Measurements from ENCODE around the gene FAM83F. TPM values are rescaled to one million over a fixed set of nuclear protein-coding genes. Genes with fewer than 3 reads are reported as not detected.

FAM83F gene
- total RNA-seq, 1 experiment from 2014 or later, result 21.0 TPM

DNA sequence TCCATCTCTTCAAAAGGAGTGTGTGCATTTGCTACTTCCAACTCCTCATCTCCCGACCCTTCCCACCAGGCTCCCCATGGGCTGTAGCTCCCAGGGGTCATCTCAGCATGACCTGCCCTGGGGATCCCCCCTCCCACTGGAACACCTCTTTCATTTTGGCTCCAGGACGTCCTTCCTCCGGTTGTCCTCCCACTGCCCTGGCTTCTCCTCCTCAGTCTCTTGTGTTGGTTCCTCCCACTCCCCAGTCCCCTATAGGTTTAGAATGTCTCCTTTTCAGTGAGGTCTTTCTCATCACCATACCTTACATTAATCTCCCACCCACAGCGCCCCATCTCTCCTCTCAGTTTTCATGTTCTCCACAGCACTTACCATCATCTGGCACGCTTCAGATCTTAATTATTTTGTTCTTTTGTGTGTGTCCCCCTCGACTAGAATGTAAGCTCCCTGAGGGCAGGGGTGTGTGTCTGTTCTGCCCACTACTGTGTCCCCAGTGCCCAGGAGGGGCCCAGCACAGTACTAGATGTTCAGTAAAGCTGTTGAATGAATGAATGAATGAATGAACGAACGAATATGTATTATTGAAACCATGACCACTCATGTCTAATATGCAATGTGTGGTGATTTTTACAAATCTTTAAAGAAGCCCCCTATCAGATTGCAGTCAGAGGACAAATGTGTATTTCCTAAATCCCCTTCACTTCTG, 36.6 kb upstream of the FAM83F start:
- CTCF ChIA-PET, result no interaction called here
- Mint-ChIP-seq H3K27me3 (ENCODE audit: unreplicated experiment) (peaks cover 44% of the 10 kb centered on the region), H3K4me1 (ENCODE audit: low read depth, unreplicated experiment) (peaks cover 12% of the 10 kb centered on the region), H3K36me3 (ENCODE audit: insufficient read depth, unreplicated experiment) (peaks cover 5% of the 10 kb centered on the region), H3K4me3 (ENCODE audit: low read depth, unreplicated experiment) (no peak overlapping the region), H3K9me3 (ENCODE audit: low read depth, unreplicated experiment) (no peaks in the 10 kb centered on the region), H3K27ac (ENCODE audit: unreplicated experiment) (no peak overlapping the region)
- TF ChIP-seq CTCF (IDR thresholded peaks at IDR 0.05; ENCODE audit: unreplicated experiment), result no peak
- intact Hi-C loops (cut with micrococcal nuclease; ENCODE audit: unreplicated experiment), result no loop called here
- no peak for DNase-seq
- BruUV-seq (replicated peaks), result no TSS peak

DNA sequence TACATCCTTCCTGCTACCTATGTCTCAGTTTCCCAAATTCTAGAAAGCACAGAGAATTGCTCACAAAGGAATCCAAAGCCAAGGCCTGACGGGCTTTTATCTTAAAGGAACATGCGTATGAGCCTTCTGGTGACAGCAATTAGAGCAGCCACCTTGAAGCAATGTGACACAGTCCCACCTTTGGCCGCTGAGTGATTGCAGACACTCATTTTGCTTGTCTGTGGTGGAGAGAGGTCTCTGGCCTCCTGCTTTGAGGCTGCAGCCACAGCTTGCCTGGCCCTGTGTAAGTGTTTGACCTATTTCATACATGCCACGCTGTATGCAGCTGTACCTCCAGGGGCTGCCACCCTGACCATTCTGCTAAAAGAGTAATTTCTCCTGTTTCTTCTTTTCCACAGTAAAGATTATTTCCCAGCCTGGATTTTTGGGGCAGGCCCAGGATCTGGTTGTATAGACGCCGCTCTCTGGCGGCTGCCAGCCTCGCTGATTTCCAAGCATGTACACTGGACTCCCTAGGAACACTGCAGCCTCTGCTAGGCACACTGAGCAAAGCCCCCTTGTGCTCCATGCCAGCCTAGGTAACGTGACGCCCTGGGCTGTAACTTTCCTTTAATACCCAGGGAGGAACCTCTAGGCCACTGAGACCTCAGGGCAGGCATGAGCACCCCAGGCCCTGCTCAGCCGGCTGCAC, 35.7 kb upstream of the FAM83F start:
- intact Hi-C loops (cut with micrococcal nuclease; ENCODE audit: unreplicated experiment), result no loop called here
- H3K4me3 Mint-ChIP-seq (ENCODE audit: low read depth, unreplicated experiment), result no peak overlapping the region
- no peak for TF ChIP-seq CTCF (IDR thresholded peaks at IDR 0.05; ENCODE audit: unreplicated experiment)
- H3K27ac Mint-ChIP-seq (ENCODE audit: unreplicated experiment), result no peak overlapping the region
- BruUV-seq (replicated peaks), result no TSS peak
- peaks cover 5% of the 10 kb centered on the region for H3K36me3 Mint-ChIP-seq (ENCODE audit: insufficient read depth, unreplicated experiment)
- no peak for DNase-seq
- CTCF ChIA-PET, result interaction anchor here (1.5 kb wide), 1 partner anchor 12 kb away, joined by 3 read pairs; no protein-coding TSS in a partner anchor
- H3K9me3 Mint-ChIP-seq (ENCODE audit: low read depth, unreplicated experiment), result no peaks in the 10 kb centered on the region
- H3K4me1 Mint-ChIP-seq (ENCODE audit: low read depth, unreplicated experiment), result peaks cover 12% of the 10 kb centered on the region
- peaks cover 44% of the 10 kb centered on the region for H3K27me3 Mint-ChIP-seq (ENCODE audit: unreplicated experiment)

- intact Hi-C loops (cut with micrococcal nuclease; ENCODE audit: unreplicated experiment), result no loop called here
- peaks cover 44% of the 10 kb centered on the region for H3K27me3 Mint-ChIP-seq (ENCODE audit: unreplicated experiment)
- peaks cover 5% of the 10 kb centered on the region for H3K36me3 Mint-ChIP-seq (ENCODE audit: insufficient read depth, unreplicated experiment)
- H3K4me3 Mint-ChIP-seq (ENCODE audit: low read depth, unreplicated experiment), result no peak within 1 kb of the TSS
- peaks cover 12% of the 10 kb centered on the region for H3K4me1 Mint-ChIP-seq (ENCODE audit: low read depth, unreplicated experiment)
- H3K27ac Mint-ChIP-seq (ENCODE audit: unreplicated experiment), result no peak within 1 kb of the TSS
- no TSS peak for BruUV-seq (replicated peaks)
- CTCF ChIA-PET, result interaction anchor here (1.5 kb wide), 1 partner anchor 13 kb away, joined by 3 read pairs; no protein-coding TSS in a partner anchor
- TF ChIP-seq CTCF (IDR thresholded peaks at IDR 0.05; ENCODE audit: unreplicated experiment), result no peak
- DNase-seq, result peak; percentile 34
- H3K9me3 Mint-ChIP-seq (ENCODE audit: low read depth, unreplicated experiment), result no peaks in the 10 kb centered on the region
Observed at GRCh38 chr22:39959640-39960447, 34.9 kb upstream of the FAM83F start, which contains the start of gene TMA7B. Gene TMA7B, plus strand, starts transcription at chr22:39960397. Its CDS starts 3,978 bp downstream, at chr22:39964375.

Data from Calu3 (cell line).